DND-41 (cell line): Measurements from ENCODE around the gene SMS.

ENCODE experiments used
- ATAC-seq: fragments of 200-7000 bp; cut with Tn5 transposase; 3 replicates; pipeline ENCODE4 v1.9.1; 2021; ENCODE audit warnings: low read depth; ENCODE audit not compliant: insufficient read depth
- DNase-seq: peaks from one replicate; pipeline ENCODE4 v3.0.0-alpha.2; 2020
- H2AFZ ChIP-seq: 2 replicates; pipeline ENCODE4 v1.6.0; 2012; ENCODE audit warnings: low read depth, low read length
- H3K27ac ChIP-seq: 2 replicates; pipeline ENCODE4 v1.5.1; 2012; ENCODE audit warnings: low read length, inconsistent platforms
- H3K27me3 ChIP-seq: fragments of 200-600 bp; sonication (generic); 2 replicates; pipeline ENCODE4 v1.6.0; 2012; ENCODE audit warnings: low read length, mild to moderate bottlenecking, inconsistent platforms; ENCODE audit not compliant: insufficient read depth, poor library complexity
- H3K36me3 ChIP-seq: 2 replicates; pipeline ENCODE4 v1.5.1; 2012; ENCODE audit warnings: low read length, inconsistent platforms; ENCODE audit not compliant: insufficient read depth
- H3K4me1 ChIP-seq: 2 replicates; pipeline ENCODE4 v1.5.1; 2012; ENCODE audit warnings: mild to moderate bottlenecking, low read length; ENCODE audit not compliant: insufficient read depth
- H3K4me2 ChIP-seq: 2 replicates; pipeline ENCODE4 v1.6.0; 2012; ENCODE audit warnings: mild to moderate bottlenecking, moderate library complexity, low read length, inconsistent platforms; ENCODE audit not compliant: insufficient read depth
- H3K4me3 ChIP-seq, 2 experiments: fragments of 200-600 bp in 1 of 2; shearing (Covaris generic) in 1 of 2; 2 replicates each; pipeline ENCODE4 v1.5.1; 2012 to 2016; ENCODE audit warnings: inconsistent platforms in 2 of 2, low read length in 2 of 2, mild to moderate bottlenecking in 2 of 2, low read depth in 1 of 2, moderate library complexity in 1 of 2
- H3K79me2 ChIP-seq: 2 replicates; pipeline ENCODE4 v1.6.0; 2012; ENCODE audit warnings: low read length, inconsistent platforms; ENCODE audit not compliant: insufficient read depth
- H3K9ac ChIP-seq: 2 replicates; pipeline ENCODE4 v1.6.0; 2012; ENCODE audit warnings: low read depth, mild to moderate bottlenecking, inconsistent platforms, low read length, moderate library complexity
- H3K9me3 ChIP-seq: 2 replicates; pipeline ENCODE4 v1.5.1; 2012; ENCODE audit warnings: low read length, moderate library complexity, mild to moderate bottlenecking, inconsistent platforms; ENCODE audit not compliant: insufficient read depth, severe bottlenecking
- H4K20me1 ChIP-seq: 2 replicates; pipeline ENCODE4 v1.6.0; 2012; ENCODE audit warnings: low read length; ENCODE audit not compliant: insufficient read depth
- CTCF ChIP-seq: IDR thresholded peaks from 2 replicates; pipeline ENCODE4 v1.5.1; 2012; ENCODE audit warnings: borderline replicate concordance, low read length, moderate library complexity, mild to moderate bottlenecking; ENCODE audit not compliant: poor library complexity, severe bottlenecking; ENCODE audit errors: extremely low read depth
- EZH2 ChIP-seq: IDR thresholded peaks from 3 replicates; pipeline ENCODE4 v1.6.1; 2012; ENCODE audit warnings: borderline replicate concordance, low read depth, mild to moderate bottlenecking, moderate library complexity, low read length, inconsistent platforms; ENCODE audit not compliant: severe bottlenecking

The SMS gene

GRCh38 chrX:21926527-21927278, 13.8 kb upstream of the SMS start:
- Histone ChIP-seq H3K9ac (no peak overlapping the region), H4K20me1 (no peaks in the 10 kb centered on the region), H3K9me3 (no peaks in the 10 kb centered on the region), H3K79me2 (no peaks in the 10 kb centered on the region), H3K36me3 (no peaks in the 10 kb centered on the region), H3K4me2 (no peak overlapping the region), H2AFZ (no peak overlapping the region), H3K27me3 (no peaks in the 10 kb centered on the region), H3K4me3 (no peak overlapping the region), H3K4me1 (no peaks in the 10 kb centered on the region), H3K27ac (no peak overlapping the region)
- TF ChIP-seq EZH2: no peak
- TF ChIP-seq CTCF: no peak
- DNase-seq (no peak), ATAC-seq (no peak)

GRCh38 chrX:21929209-21929608, 11.3 kb upstream of the SMS start:
- H3K9me3 ChIP-seq: no peaks in the 10 kb centered on the region
- no peaks in the 10 kb centered on the region for H4K20me1 ChIP-seq
- no peak overlapping the region for H3K27ac ChIP-seq
- no peak overlapping the region for H3K4me2 ChIP-seq
- ATAC-seq (peak; percentile 59; the same call in 2 of the 3 replicates), DNase-seq (no peak)
- TF ChIP-seq CTCF (no peak), EZH2 (no peak)
- H3K9ac ChIP-seq: no peak overlapping the region
- H2AFZ ChIP-seq: no peak overlapping the region
- no peaks in the 10 kb centered on the region for H3K79me2 ChIP-seq
- H3K4me1 ChIP-seq: no peaks in the 10 kb centered on the region
- no peak overlapping the region for H3K4me3 ChIP-seq
- no peaks in the 10 kb centered on the region for H3K36me3 ChIP-seq
- no peaks in the 10 kb centered on the region for H3K27me3 ChIP-seq

- Histone ChIP-seq H4K20me1 (no peaks in the 10 kb centered on the region), H3K4me1 (no peaks in the 10 kb centered on the region), H3K36me3 (no peaks in the 10 kb centered on the region), H3K79me2 (no peaks in the 10 kb centered on the region), H3K9ac (no peak overlapping the region), H3K27ac (no peak overlapping the region), H2AFZ (no peak overlapping the region), H3K4me3 (no peak overlapping the region), H3K9me3 (no peaks in the 10 kb centered on the region), H3K4me2 (no peak overlapping the region), H3K27me3 (no peaks in the 10 kb centered on the region)
- ATAC-seq (no peak), DNase-seq (no peak)
- TF ChIP-seq CTCF (no peak), EZH2 (no peak)
These were observed 9.5 kb upstream of the SMS start for GRCh38 chrX:21930986-21931385.
